DMS79 treated with DMSO at 0.1 percent for 48 hours (cell line): Measurements from ENCODE around the gene PNPLA8.

Experiments
- DNase-seq: peaks from one replicate; lab custom pipeline; 2025; lab: John Stamatoyannopoulos, UW

PNPLA8 gene

DNA sequence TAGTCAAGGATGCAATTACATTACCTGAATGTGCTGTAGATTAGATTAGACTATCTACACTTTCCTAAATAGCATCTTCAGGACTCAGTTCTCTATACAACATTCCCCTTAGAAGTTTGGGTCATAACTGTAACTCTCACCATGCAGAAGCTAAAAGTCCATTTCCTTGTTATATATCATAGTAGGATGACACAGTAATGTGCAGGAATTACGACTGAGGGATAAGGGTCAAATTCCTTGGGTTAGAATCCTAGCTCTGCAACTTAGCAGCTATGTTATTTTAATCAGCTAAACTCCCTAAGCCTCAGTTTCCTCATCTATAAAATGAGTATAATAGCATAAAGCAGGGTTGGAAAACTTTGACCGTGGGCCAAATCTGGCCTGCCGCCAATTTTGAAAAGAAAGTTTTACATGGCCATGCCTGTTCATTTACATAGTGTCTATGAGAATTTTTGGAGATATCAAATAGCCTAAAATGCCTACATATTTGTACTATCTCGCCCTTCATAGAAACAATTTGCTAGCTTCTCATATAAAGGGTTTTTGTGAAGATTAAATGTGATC is 84.5 kb downstream of the PNPLA8 start:
- DNase-seq = no peak

GRCh38 chr7:108440613-108441012 is 85.3 kb downstream of the PNPLA8 start:
- no peak for DNase-seq

DNA sequence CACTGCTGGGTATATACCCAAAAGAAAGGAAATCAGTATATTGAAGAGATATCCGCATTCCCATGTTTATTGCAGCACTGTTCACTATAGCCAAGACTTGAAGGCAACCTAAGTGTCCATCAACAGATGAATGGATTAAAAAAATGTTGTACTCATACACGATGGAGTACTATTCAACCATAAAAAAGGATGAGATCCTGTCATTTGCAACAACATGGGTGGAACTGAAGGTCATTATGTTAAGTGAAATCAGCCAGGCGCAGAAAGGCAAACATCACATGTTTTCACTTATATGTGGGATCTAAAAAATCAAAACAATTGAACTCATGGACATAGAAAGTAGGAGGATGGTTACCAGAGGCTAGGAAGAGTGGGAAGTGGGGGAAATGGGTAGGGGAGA is 89.0 kb downstream of the PNPLA8 start:
- DNase-seq = no peak

DNA sequence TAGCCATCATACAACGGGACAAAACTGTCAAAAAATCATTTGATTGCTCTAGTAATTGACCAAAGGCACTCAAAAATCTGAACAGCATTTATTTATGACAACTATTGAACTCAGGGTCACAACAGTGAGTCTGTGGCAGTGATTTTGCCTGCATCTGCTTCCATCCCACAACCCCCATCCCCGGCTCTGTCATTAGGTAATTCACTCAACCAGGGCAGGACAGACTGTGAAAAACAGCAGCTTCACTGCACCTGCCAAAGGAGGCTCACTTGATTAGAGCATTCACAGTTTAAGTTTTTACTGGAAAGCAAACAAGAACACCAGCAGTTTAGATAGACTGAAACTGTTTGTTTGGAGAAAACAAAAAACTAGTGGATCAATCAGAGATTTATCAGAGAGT is 91.9 kb downstream of the PNPLA8 start:
- no peak for DNase-seq

DNA sequence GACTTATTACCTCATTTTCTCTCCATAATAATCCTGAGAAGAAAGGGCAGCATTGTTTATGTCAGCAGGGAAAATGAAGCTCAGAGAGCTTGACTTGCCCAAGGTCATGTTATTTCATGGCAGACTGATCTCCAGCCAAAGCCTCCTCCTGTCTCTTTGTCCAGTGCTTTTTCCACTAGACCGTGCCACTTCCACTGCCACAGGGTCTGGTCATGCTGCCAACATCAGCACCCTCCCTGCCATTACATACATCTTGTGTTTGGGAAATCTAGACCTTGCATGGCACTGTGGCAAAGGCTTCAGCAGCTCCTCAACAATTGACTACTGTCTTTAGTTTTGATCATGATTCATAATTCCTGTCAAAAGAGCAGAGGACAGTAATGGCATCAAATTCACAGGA is 94.8 kb downstream of the PNPLA8 start:
- DNase-seq = no peak

- DNase-seq = no peak
These were observed 95.3 kb downstream of the PNPLA8 start for GRCh38 chr7:108430664-108431063.

GRCh38 chr7:108427766-108428165 is 98.2 kb downstream of the PNPLA8 start:
- DNase-seq = no peak

GRCh38 chr7:108425714-108426275 is 100.1 kb downstream of the PNPLA8 start:
- DNase-seq = no peak

DNA sequence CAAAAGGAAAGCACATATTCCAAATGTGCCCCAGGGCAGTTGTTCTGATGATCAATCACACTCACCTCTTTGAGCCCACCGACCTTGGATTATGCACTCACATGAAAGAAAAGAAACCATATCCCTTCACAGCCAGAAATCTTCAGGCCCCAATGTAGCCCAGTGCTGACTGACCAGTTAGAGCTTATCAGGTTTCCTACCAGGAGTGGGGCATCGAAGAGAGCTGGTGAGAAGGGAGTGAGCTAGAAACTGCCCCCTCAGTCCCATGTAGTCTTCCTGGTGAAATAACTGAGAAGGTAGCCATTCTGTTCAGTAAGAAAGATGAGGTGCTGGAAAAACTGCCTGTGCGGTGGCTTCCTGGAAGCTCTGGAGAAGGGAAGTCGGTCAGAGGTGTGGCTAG is 101.9 kb downstream of the PNPLA8 start:
- DNase-seq = no peak

- no peak for DNase-seq
These were observed 102.6 kb downstream of the PNPLA8 start for GRCh38 chr7:108423089-108423989.

DNA sequence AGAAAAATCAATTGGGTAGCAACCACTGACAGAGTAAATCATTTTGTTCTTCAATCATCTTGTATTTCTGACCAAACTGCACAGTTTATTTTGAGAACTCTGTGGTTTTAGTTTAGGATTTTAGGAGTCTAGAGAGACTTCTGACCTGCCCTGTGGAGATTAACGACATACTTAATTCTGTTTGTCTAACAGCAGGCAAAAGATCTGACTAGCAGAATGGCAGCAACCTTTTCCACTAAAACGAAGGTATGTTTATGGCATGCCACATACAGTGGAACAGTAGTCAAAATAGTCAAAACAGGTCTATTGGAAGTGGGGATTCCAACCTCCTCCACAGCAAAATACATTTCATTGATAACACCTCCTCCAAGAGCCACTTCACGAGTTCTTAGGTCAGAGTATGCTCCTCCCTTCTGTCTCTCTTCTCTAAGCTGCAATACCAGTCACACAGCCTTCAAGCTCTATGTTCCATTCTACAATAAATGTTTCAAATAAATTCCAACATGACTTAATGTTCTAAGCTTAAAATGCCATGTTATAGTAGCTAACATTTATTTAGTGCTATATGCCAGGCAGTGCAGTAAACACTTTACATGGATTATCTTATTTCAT is 104.1 kb downstream of the PNPLA8 start:
- DNase-seq = no peak
